Measurements from ENCODE around the gene MYO10. TPM values are rescaled to one million over a fixed set of nuclear protein-coding genes. Genes with fewer than 3 reads are reported as not detected.

Gene MYO10
- total RNA-seq, 4 donors from 2014 or later: 21.0 to 29.8 (median 27.3) TPM

- intact Hi-C loops (cut with DNase I): no loop called here
- no peak for TF ChIP-seq CTCF (IDR thresholded peaks at IDR 0.05)
- no peak for TF ChIP-seq POLR2A (IDR thresholded peaks at IDR 0.05)
Measured at GRCh38 chr5:16855898-16856297, 80.2 kb downstream of the MYO10 start.

GRCh38 chr5:16855485-16855884, 80.6 kb downstream of the MYO10 start:
- Histone ChIP-seq H3K36me3 (peaks cover 0 to 5% (median 0%) of the 10 kb centered on the region in 3 donors), H3K9me3 (no peaks in the 10 kb centered on the region), H3K4me1 (peaks cover 0 to 35% (median 12%) of the 10 kb centered on the region in 3 donors), H3K4me3 (no peak overlapping the region), H3K27me3 (no peaks in the 10 kb centered on the region), H3K27ac (peak overlapping the region in 1 of 4 donors; percentile 60)
- WGBS, 2 donors: 25 to 37% methylated on average over 5 of the region's 5 CpGs
- no peak for DNase-seq
- no peak for TF ChIP-seq POLR2A (IDR thresholded peaks at IDR 0.05)
- intact Hi-C loops (cut with DNase I): no loop called here

More at GRCh38 chr5:16855898-16856297, 80.2 kb downstream of the MYO10 start:
- Histone ChIP-seq H3K27ac (peak overlapping the region in 3 of 4 donors; percentile 40 to 60 (median 60)), H3K27me3 (no peaks in the 10 kb centered on the region), H3K36me3 (peaks cover 0 to 5% (median 0%) of the 10 kb centered on the region in 3 donors), H3K4me1 (peaks cover 0 to 35% (median 12%) of the 10 kb centered on the region in 3 donors), H3K9me3 (no peaks in the 10 kb centered on the region), H3K4me3 (no peak overlapping the region)
- 38 to 42% methylated on average over 10 of the region's 10 CpGs for WGBS, 2 donors
- no peak for DNase-seq

GRCh38 chr5:16854351-16854750, 81.7 kb downstream of the MYO10 start:
- intact Hi-C loops (cut with DNase I): no loop called here
- Histone ChIP-seq H3K27ac (no peak overlapping the region), H3K36me3 (peaks cover 0 to 3% (median 0%) of the 10 kb centered on the region in 3 donors), H3K27me3 (no peaks in the 10 kb centered on the region), H3K9me3 (no peaks in the 10 kb centered on the region), H3K4me3 (no peak overlapping the region), H3K4me1 (peaks cover 0 to 35% (median 12%) of the 10 kb centered on the region in 3 donors)
- WGBS, 2 donors: 56 to 58% methylated on average over 2 of the region's 2 CpGs
- TF ChIP-seq POLR2A (IDR thresholded peaks at IDR 0.05) (no peak), CTCF (IDR thresholded peaks at IDR 0.05) (no peak)
- DNase-seq: no peak

GRCh38 chr5:16853518-16853917, 82.6 kb downstream of the MYO10 start:
- intact Hi-C loops (cut with DNase I): no loop called here
- no peak overlapping the region for H3K4me3 ChIP-seq
- no peak overlapping the region for H3K27ac ChIP-seq
- no peaks in the 10 kb centered on the region for H3K27me3 ChIP-seq
- H3K36me3 ChIP-seq: no peaks in the 10 kb centered on the region
- no peak for DNase-seq
- no peak for TF ChIP-seq CTCF (IDR thresholded peaks at IDR 0.05)
- no peak for TF ChIP-seq POLR2A (IDR thresholded peaks at IDR 0.05)
- H3K4me1 ChIP-seq: peaks cover 0 to 35% (median 12%) of the 10 kb centered on the region in 3 donors
- no peaks in the 10 kb centered on the region for H3K9me3 ChIP-seq
- WGBS, 2 donors: 79 to 91% methylated on average over 4 of the region's 4 CpGs

GRCh38 chr5:16852251-16853005, 83.7 kb downstream of the MYO10 start:
- no peaks in the 10 kb centered on the region for H3K36me3 ChIP-seq
- H3K4me1 ChIP-seq: peaks cover 0 to 28% (median 12%) of the 10 kb centered on the region in 3 donors
- no peaks in the 10 kb centered on the region for H3K9me3 ChIP-seq
- 82 to 87% methylated on average over 7 of the region's 7 CpGs for WGBS, 2 donors
- no peak for TF ChIP-seq POLR2A (IDR thresholded peaks at IDR 0.05)
- TF ChIP-seq CTCF (IDR thresholded peaks at IDR 0.05): no peak
- intact Hi-C loops (cut with DNase I): no loop called here
- no peak overlapping the region for H3K4me3 ChIP-seq
- no peak overlapping the region for H3K27ac ChIP-seq
- no peaks in the 10 kb centered on the region for H3K27me3 ChIP-seq
- DNase-seq: no peak
